GM21825 (cell line): ENCODE results near the gene RAB13.

Source experiments
- ATAC-seq: cut with Tn5 transposase; IDR thresholded peaks from one replicate; pipeline ENCODE4 v1.9.1; 2021; ENCODE audit warnings: mild to moderate bottlenecking, moderate library complexity; ENCODE audit not compliant: unreplicated experiment

Gene RAB13

GRCh38 chr1:153978274-153978909, 7.7 kb downstream of the RAB13 start:
- no peak for ATAC-seq

- peak; percentile 66 for ATAC-seq
Observed at GRCh38 chr1:153977250-153978240, 8.6 kb downstream of the RAB13 start, which contains the start of gene JTB. Gene JTB (minus strand): TSS chr1:153977674. CDS start chr1:153977252, 422 bp downstream.

GRCh38 chr1:153976819-153977249, 9.3 kb downstream of the RAB13 start:
- ATAC-seq, result no peak

GRCh38 chr1:153973525-153973924, 12.6 kb downstream of the RAB13 start:
- no peak for ATAC-seq

- ATAC-seq, result no peak
Observed at GRCh38 chr1:153973071-153973470, 13.1 kb downstream of the RAB13 start.

- ATAC-seq, result no peak
Observed at GRCh38 chr1:153970346-153970745, 15.8 kb downstream of the RAB13 start.

- no peak for ATAC-seq
Observed at GRCh38 chr1:153968972-153969371, 17.2 kb downstream of the RAB13 start.

GRCh38 chr1:153968408-153968807, 17.7 kb downstream of the RAB13 start:
- ATAC-seq, result no peak

- ATAC-seq, result no peak
Observed at GRCh38 chr1:153968000-153968363, 18.2 kb downstream of the RAB13 start.

GRCh38 chr1:153967107-153967999, 18.8 kb downstream of the RAB13 start, which contains the start of gene CREB3L4:
Gene CREB3L4 (plus strand): TSS chr1:153967902. CDS start chr1:153968526, 624 bp downstream.
- ATAC-seq, result peak; percentile 64

GRCh38 chr1:153963850-153964331, 22.2 kb downstream of the RAB13 start:
- peak; percentile 3 for ATAC-seq

- ATAC-seq, result peak; percentile 42
Observed at GRCh38 chr1:153963030-153963849, 22.9 kb downstream of the RAB13 start, which contains the start of gene SLC39A1. Gene SLC39A1 (minus strand): TSS chr1:153963537. CDS start chr1:153962715, 822 bp downstream.

GRCh38 chr1:153962088-153963029, 23.8 kb downstream of the RAB13 start:
- no peak for ATAC-seq

GRCh38 chr1:153961421-153961820, 24.7 kb downstream of the RAB13 start:
- no peak for ATAC-seq

- no peak for ATAC-seq
Observed at GRCh38 chr1:153960206-153960605, 25.9 kb downstream of the RAB13 start.

GRCh38 chr1:153959454-153959853, 26.7 kb downstream of the RAB13 start:
- no peak for ATAC-seq

GRCh38 chr1:153958961-153959260, 27.2 kb downstream of the RAB13 start:
- no peak for ATAC-seq

GRCh38 chr1:153958111-153958960, 27.8 kb downstream of the RAB13 start, which contains the start of gene CRTC2:
Gene CRTC2 (minus strand): TSS chr1:153958612. CDS start chr1:153958497, 115 bp downstream.
- peak; percentile 71 for ATAC-seq
